ENCODE data around the gene SETD6. TPM values are rescaled to one million over a fixed set of nuclear protein-coding genes. Genes with fewer than 3 reads are reported as not detected.

SETD6 gene
- total RNA-seq, 1 donor from 2014 or later = 18.2 TPM

GRCh38 chr16:58506241-58507194 lies 8.8 kb upstream of the SETD6 start:
- intact Hi-C loops (cut with DNase I) = no loop called here
- no peak for ATAC-seq
- DNase-seq (ENCODE audit: low spot score) = no peak

- DNase-seq (ENCODE audit: low spot score) (no peak), ATAC-seq (no peak)
- intact Hi-C loops (cut with DNase I) = no loop called here
Observed at GRCh38 chr16:58507195-58507962, 7.9 kb upstream of the SETD6 start.

GRCh38 chr16:58507963-58508670 lies 7.2 kb upstream of the SETD6 start:
- intact Hi-C loops (cut with DNase I) = no loop called here
- DNase-seq (ENCODE audit: low spot score) = no peak
- ATAC-seq = no peak

GRCh38 chr16:58508671-58509251 lies 6.6 kb upstream of the SETD6 start:
- intact Hi-C loops (cut with DNase I) = no loop called here
- ATAC-seq (no peak), DNase-seq (ENCODE audit: low spot score) (no peak)

GRCh38 chr16:58509256-58510096 lies 5.8 kb upstream of the SETD6 start:
- DNase-seq (ENCODE audit: low spot score) (no peak), ATAC-seq (no peak)
- intact Hi-C loops (cut with DNase I) = no loop called here

- intact Hi-C loops (cut with DNase I) = no loop called here
- no peak for DNase-seq (ENCODE audit: low spot score)
- no peak for ATAC-seq
Observed at GRCh38 chr16:58510097-58510775, 5.1 kb upstream of the SETD6 start.

- intact Hi-C loops (cut with DNase I) = no loop called here
- no peak for ATAC-seq
- no peak for DNase-seq (ENCODE audit: low spot score)
Observed at GRCh38 chr16:58510776-58511628, 4.3 kb upstream of the SETD6 start.

GRCh38 chr16:58511933-58512815 lies 3.1 kb upstream of the SETD6 start:
- peak; percentile 88 for DNase-seq (ENCODE audit: low spot score)
- peak; percentile 21 for ATAC-seq
- intact Hi-C loops (cut with DNase I) = no loop called here

GRCh38 chr16:58513874-58514273 lies 1.4 kb upstream of the SETD6 start:
- intact Hi-C loops (cut with DNase I) = no loop called here
- ATAC-seq (no peak), DNase-seq (ENCODE audit: low spot score) (no peak)

- DNase-seq (ENCODE audit: low spot score) (no peak), ATAC-seq (no peak)
- intact Hi-C loops (cut with DNase I) = no loop called here
Observed at GRCh38 chr16:58515871-58516767, 802 bp downstream of the SETD6 start.

- ATAC-seq = no peak
- no peak for DNase-seq (ENCODE audit: low spot score)
- intact Hi-C loops (cut with DNase I) = no loop called here
Observed at GRCh38 chr16:58516768-58517107, 1.4 kb downstream of the SETD6 start.

GRCh38 chr16:58518083-58518979 lies 3.0 kb downstream of the SETD6 start:
- intact Hi-C loops (cut with DNase I) = no loop called here
- ATAC-seq = no peak
- DNase-seq (ENCODE audit: low spot score) = no peak

- intact Hi-C loops (cut with DNase I) = no loop called here
Observed at GRCh38 chr16:58518980-58519368, 3.7 kb downstream of the SETD6 start.

GRCh38 chr16:58519707-58520106 lies 4.4 kb downstream of the SETD6 start:
- intact Hi-C loops (cut with DNase I) = no loop called here
- no peak for ATAC-seq
- no peak for DNase-seq (ENCODE audit: low spot score)

More at GRCh38 chr16:58518980-58519368, 3.7 kb downstream of the SETD6 start:
- DNase-seq (ENCODE audit: low spot score) (no peak), ATAC-seq (no peak)
